ENCODE data around the gene SH3YL1.

DNA sequence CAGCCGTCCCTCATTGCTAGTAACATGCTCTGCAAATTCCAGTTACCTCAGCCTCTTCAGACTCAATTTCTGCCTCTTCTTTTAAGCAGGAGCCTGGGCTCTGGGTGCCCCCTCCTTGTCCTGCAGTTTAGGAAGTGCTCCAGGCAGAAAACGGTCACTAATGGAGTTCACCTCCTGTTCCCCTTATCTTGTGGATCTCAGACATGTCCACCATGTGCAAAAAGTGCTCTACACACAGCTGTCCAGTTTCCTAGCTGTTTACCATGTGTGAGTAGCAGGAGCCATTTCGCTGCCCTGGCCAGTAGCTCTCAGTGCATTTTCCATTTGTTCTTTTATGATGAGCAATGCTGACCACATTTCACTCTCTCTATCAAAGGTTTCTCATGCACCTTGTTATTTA is 4.9 kb downstream of the SH3YL1 start:
- TF ChIP-seq, protein P1, sequence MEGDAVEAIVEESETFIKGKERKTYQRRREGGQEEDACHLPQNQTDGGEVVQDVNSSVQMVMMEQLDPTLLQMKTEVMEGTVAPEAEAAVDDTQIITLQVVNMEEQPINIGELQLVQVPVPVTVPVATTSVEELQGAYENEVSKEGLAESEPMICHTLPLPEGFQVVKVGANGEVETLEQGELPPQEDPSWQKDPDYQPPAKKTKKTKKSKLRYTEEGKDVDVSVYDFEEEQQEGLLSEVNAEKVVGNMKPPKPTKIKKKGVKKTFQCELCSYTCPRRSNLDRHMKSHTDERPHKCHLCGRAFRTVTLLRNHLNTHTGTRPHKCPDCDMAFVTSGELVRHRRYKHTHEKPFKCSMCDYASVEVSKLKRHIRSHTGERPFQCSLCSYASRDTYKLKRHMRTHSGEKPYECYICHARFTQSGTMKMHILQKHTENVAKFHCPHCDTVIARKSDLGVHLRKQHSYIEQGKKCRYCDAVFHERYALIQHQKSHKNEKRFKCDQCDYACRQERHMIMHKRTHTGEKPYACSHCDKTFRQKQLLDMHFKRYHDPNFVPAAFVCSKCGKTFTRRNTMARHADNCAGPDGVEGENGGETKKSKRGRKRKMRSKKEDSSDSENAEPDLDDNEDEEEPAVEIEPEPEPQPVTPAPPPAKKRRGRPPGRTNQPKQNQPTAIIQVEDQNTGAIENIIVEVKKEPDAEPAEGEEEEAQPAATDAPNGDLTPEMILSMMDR (IDR thresholded peaks at IDR 0.05), result no peak
- TF ChIP-seq POLR2A (IDR thresholded peaks at IDR 0.05), result no peak

Measured in breast epithelium (tissue), 3 donors.